ENCODE results near the gene COP1.

COP1 gene

GRCh38 chr1:176198413-176198812 is 8.7 kb downstream of the COP1 start:
- DNase-seq: no peak

- no peak for DNase-seq
Observed at GRCh38 chr1:176196728-176197127, 10.4 kb downstream of the COP1 start.

- no peak for DNase-seq
Observed at GRCh38 chr1:176195547-176195946, 11.5 kb downstream of the COP1 start.

DNA sequence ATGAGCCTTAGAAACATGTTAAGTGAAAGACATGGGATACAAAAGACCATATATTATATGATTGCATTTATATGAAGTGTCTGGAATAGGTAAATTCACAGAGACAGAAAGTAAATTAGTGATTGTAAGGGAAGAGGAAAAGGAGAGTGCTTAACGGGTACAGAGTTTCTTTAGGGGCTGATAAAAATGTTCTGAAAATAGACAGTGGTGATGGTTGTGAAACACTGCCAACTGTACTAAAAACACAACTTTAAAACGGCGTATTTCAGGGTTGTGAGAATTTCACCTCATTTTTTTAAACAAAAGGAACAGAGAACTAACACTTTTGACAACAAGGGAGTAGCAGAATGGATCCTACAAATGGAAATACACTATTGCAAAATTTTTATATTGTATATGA is 13.4 kb downstream of the COP1 start:
- DNase-seq: no peak

DNA sequence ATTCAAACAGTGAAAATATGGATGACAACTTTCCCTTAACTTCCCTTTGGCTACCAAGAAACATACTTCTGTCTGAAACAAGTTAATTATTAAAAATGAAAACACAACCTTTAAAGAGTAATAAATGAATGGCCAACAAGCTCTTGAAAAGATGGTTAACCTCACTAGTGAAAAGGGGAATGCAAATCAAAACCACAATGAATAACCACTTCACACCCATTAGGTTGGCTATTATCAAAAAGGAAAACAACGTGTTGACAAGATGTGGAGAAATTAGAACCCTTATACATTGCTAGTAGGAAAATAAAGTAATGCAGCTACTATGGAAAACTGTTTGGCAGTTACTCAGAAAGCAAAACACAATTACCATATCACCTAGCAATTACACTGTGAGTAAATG is 14.1 kb downstream of the COP1 start:
- DNase-seq: no peak

DNA sequence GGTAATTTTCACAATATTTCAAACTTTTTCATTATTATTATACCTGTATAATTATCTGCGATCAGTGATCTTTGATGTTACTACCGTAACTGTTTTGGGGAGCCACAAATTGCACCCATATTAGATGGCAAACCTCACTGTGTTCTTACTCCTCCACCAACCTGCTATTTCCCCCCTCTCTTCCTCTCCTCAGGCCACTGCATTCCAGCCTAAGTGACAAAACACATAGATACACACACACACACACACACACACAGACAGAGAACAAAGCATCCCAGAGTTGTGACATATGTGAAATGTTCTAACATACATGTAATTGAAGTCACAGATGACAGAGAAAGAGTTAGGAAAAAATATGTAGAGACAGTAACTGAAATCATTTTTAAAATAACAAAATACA is 18.5 kb downstream of the COP1 start:
- no peak for DNase-seq

GRCh38 chr1:176187001-176187400 is 20.1 kb downstream of the COP1 start:
- no peak for DNase-seq

- DNase-seq: no peak
Observed at GRCh38 chr1:176183618-176184017, 23.5 kb downstream of the COP1 start.

- DNase-seq: no peak
Observed at GRCh38 chr1:176178316-176178715, 28.8 kb downstream of the COP1 start.

GRCh38 chr1:176177764-176178163 is 29.3 kb downstream of the COP1 start:
- no peak for DNase-seq

DNA sequence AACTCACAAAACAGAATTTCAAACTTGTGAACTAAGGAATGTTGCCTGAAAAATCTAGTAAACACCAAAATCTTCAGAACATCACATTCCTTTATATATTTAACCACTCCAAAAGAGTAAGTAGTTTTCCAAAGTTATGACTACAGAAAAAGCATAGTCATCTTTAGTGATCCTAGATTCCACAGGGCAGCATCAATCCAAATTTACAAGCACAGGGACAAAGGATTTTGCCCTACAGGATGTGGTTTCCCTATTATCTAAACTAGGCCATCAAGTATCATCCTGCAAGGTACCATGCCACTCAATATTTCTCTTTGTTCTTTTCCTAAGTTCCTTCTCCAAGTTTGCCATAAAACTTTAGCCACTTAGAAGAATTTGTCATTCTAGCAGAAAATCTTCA is 33.0 kb downstream of the COP1 start:
- no peak for DNase-seq

- no peak for DNase-seq
Observed at GRCh38 chr1:176172215-176172614, 34.9 kb downstream of the COP1 start.

DNA sequence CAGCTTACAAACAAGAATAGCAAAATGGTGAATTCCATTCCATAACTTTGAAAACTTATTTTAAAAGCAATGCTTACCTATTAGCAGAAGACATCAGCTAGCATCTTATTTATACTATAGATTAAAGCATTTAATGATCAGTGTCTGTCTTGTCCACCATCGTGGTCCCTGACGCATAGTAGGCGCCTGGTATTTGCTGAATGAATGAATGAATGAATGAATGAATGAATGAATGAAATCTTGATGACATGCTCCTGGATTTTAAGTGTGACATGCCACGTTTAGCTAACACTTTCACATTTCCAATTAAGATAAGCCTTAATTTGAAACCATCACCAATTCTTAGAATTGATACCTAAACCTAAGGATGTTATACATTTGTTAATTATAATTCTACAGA is 39.9 kb downstream of the COP1 start:
- DNase-seq: no peak

DNA sequence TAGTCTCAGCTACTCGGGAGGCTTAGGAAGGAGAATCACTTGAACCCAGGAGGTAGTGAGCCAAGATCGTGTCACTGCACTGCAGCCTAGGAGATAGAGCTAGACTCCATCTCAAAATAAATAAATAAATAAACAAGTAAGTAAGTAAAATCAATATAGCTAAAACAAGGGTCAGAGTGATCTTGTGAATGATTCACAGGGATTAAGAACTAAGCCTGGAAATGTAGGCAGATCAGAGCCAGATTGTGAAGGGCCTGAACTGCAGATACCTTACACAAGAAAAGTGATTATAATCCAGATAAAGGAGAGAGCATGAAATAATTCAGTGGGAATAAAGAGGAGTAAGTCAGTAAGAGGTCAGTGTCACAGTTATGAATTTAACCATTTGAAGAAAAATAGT is 41.5 kb downstream of the COP1 start:
- no peak for DNase-seq

GRCh38 chr1:176164014-176164678 is 42.9 kb downstream of the COP1 start:
- no peak for DNase-seq

DNA sequence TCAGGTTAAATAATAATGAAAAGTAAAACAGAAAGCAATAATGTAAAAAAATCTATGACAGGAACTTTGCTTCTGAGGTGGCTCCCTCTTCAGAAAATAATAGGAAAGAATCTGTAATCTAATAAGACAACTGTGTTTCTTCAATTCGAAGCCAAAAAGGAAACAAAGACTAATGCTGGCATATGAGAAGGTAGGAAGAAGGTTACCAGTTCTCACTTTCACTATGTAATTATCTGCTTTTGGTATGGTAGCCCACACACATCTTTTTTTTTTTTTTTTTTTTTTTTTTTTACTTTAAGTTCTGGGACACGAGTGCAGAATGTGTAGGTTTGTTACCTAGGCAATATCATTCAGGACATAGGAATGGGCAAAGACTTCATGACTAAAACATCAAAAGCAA is 47.1 kb downstream of the COP1 start:
- no peak for DNase-seq

DNA sequence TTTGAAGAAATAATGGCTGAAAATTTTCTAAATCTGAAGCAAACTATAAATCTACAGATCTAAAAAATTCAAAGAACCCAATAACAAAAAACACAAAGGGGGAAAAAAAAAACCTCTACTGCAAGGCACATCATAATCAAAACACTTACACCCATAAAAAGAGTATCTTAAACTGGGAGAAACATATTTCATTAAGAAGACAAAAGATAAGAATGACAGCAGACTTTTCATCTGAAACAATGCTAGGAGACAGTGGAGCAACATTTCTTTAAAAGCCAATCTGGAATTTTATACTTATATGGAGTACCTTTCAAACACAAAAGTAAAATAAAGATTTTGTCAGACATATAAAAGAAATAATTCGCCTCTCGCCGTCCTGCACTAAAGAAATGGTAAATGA is 49.1 kb downstream of the COP1 start:
- DNase-seq: no peak

GRCh38 chr1:176149939-176150807 is 56.9 kb downstream of the COP1 start:
- no peak for DNase-seq

GRCh38 chr1:176144526-176144925 is 62.6 kb downstream of the COP1 start:
- no peak for DNase-seq

DNA sequence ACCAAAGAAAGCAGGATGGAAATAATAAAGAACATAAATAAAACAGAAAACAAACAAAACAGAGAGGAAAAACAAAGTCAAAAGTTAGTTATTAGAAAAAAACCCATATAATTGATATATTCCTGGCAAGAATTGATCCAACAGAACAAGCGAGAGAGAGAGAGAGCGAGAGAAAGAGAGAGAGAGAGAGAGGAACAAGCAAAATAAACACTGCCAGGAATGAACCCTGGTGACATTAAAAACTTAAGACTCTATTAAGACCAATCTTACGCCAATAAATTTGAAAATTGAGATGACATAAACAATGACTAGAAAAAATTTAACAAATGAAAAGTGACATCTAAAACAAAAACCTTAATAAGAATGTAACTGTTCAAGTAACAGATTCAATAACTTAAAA is 64.1 kb downstream of the COP1 start:
- DNase-seq: no peak

DNA sequence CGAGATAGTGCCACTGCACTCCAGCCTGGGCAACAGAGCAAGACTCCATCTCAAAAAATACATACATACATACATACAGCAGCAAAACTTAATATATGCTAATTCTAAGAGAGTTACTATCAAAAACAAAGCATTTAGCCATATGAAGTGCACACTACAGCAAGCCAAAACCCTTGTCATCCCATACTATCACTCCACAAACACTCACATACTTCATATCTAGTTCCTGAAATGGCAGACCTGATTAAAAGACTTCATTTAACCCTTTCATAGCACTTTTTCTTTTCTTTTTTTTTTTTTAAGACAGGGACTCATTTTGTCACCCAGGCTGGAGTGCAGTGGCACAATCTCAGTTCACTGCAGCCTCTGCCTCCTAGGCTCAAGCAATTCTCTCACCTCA is 65.6 kb downstream of the COP1 start:
- DNase-seq: no peak

DNA sequence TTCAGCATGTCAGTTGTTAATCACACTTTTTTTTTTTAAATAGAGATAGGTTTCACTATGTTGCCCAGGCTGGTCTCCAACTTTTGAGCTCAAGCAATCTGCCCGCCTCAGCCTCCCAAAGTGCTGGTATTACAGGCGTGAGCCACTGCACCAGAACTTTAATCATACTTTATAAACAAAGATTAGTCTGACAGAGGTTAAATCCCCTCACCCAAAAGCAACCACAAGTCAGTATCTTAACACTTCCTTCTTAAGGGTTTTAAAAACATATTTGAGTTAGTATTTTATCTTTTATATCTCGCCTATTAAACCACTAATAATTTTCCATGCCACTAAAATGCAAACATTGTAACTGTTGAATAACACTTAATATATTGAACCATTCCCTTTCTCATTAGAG is 70.2 kb downstream of the COP1 start:
- no peak for DNase-seq

DNA sequence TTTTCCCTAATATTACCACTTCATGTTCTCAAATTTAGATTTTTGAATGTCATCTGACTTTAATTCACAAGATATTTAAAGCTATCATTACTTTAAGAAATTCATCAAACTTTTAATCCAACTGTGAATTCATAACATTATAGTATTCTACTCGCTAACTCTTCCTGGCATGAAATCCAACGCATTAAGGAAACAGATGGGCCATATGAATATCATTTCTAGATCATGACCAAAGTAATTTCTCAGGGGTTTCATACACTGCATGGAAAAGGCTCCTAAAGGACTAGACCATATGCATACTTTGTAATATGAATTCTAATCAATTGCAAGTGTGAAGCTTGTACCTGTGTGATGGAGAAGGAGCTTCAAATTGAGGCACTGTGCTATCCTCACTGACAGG is 72.4 kb downstream of the COP1 start:
- DNase-seq: no peak

DNA sequence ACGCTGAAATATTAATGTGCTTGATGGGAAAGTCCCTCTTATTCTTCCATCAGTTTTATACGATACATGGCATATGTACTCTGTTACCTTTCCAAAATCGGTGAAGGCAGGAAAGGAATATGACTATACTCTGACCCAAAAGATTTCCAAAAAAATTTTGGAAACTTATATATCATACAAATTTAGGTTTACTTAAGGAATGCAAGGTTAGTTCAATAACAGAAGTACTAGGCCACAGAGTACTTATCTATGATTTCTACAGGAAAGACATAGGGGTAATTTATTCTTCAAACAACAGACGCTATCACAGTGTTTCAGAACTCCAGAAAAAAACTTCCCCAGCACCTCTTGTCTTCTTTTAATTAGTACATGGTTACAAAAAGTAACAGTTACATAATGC is 84.8 kb downstream of the COP1 start:
- DNase-seq: no peak

- no peak for DNase-seq
Observed at GRCh38 chr1:176119549-176119948, 87.5 kb downstream of the COP1 start.
